H1 (cell line): ENCODE measurements around the gene YOD1. TPM values are rescaled to one million over a fixed set of nuclear protein-coding genes. Genes with fewer than 3 reads are reported as not detected.

Experiments used
- CTCF ChIA-PET: fragments of 300-600 bp; sonication (Branson Sonifier 250); formaldehyde crosslinking; loops from one replicate; lab custom pipeline; 2021; ENCODE audit not compliant: partially characterized antibody; lab: Charles Lee
- POLR2A ChIA-PET: fragments of 300-600 bp; sonication (Branson Sonifier 250); formaldehyde crosslinking; loops from one replicate; lab custom pipeline; 2021; ENCODE audit warnings: inconsistent platforms; ENCODE audit not compliant: partially characterized antibody; lab: Charles Lee
- DNase-seq, 2 experiments: peaks; one replicate each; pipeline versions ENCODE4 v3.0.0 to v3.0.0-alpha.2; 2010 to 2022; ENCODE audit warnings: low spot score in 2 of 2, low read depth in 1 of 2, mixed read lengths in 1 of 2
- FAIRE-seq: peaks from 2 replicates; lab custom pipeline; 2011; peaks lifted over from hg19 to GRCh38; lab: Jason Lieb, UNC
- H2AFZ ChIP-seq: 2 replicates; pipeline ENCODE4 v1.8.1; 2012; ENCODE audit warnings: low read length, inconsistent platforms
- H2AK5ac ChIP-seq: 2 replicates; pipeline ENCODE4 v1.6.1; 2013; ENCODE audit warnings: low read depth, low read length
- H2BK120ac ChIP-seq: replicated peaks from 2 replicates; pipeline ENCODE3; 2013; ENCODE audit warnings: low read depth, low read length, inconsistent platforms
- H2BK12ac ChIP-seq: 2 replicates; pipeline ENCODE4 v1.6.1; 2013; ENCODE audit warnings: low read depth, low read length
- H2BK15ac ChIP-seq: 2 replicates; pipeline ENCODE4 v1.6.1; 2013; ENCODE audit warnings: low read length
- H2BK20ac ChIP-seq: 2 replicates; pipeline ENCODE4 v1.6.1; 2013; ENCODE audit warnings: low read length
- H2BK5ac ChIP-seq: 2 replicates; pipeline ENCODE4 v1.6.1; 2013; ENCODE audit warnings: low read depth, low read length
- H3K14ac ChIP-seq: 2 replicates; pipeline ENCODE4 v1.6.1; 2013; ENCODE audit warnings: inconsistent platforms; ENCODE audit not compliant: insufficient read length
- H3K18ac ChIP-seq: 2 replicates; pipeline ENCODE4 v1.6.1; 2013; ENCODE audit warnings: low read length; ENCODE audit errors: extremely low read depth
- H3K23ac ChIP-seq: 2 replicates; pipeline ENCODE4 v1.6.1; 2013; ENCODE audit warnings: inconsistent platforms; ENCODE audit not compliant: insufficient read length
- H3K23me2 ChIP-seq: 2 replicates; pipeline ENCODE4 v1.6.1; 2013; ENCODE audit warnings: low read depth, low read length
- H3K27ac ChIP-seq: 2 replicates; pipeline ENCODE4 v1.6.1; 2011; ENCODE audit warnings: low read depth, low read length, inconsistent platforms
- H3K27me3 ChIP-seq, 4 experiments: replicated peaks in 1 of 4; 1 replicate in 1 of 4; 2 replicates in 3 of 4; pipeline versions ENCODE4 v1.6.1 to v1.8.1; 2011 to 2013; ENCODE audit warnings: low read length in 3 of 4, mild to moderate bottlenecking in 3 of 4, inconsistent platforms in 2 of 4, mixed read lengths in 2 of 4, moderate library complexity in 1 of 4; ENCODE audit not compliant: control insufficient read depth in 3 of 4, insufficient read depth in 3 of 4; ENCODE audit errors: extremely low read depth in 1 of 4
- H3K36me3 ChIP-seq, 4 experiments: 2 replicates each; pipeline versions ENCODE4 v1.6.1 to v1.8.1; 2011 to 2013; ENCODE audit warnings: mild to moderate bottlenecking in 4 of 4, low read length in 3 of 4, moderate library complexity in 2 of 4, control low read depth in 1 of 4, inconsistent platforms in 1 of 4; ENCODE audit not compliant: insufficient read depth in 4 of 4, control insufficient read depth in 2 of 4
- H3K4ac ChIP-seq: replicated peaks from 2 replicates; pipeline ENCODE3; 2013; ENCODE audit warnings: low read length, low read depth, mixed read lengths, inconsistent platforms; ENCODE audit not compliant: insufficient read length
- H3K4me1 ChIP-seq, 4 experiments: replicated peaks in 1 of 4; 1 replicate in 1 of 4; 2 replicates in 3 of 4; pipeline versions ENCODE4 v1.6.1 to v1.8.1; 2011 to 2013; ENCODE audit warnings: low read length in 3 of 4, inconsistent platforms in 2 of 4, mixed read lengths in 1 of 4; ENCODE audit not compliant: insufficient read depth in 4 of 4, control insufficient read depth in 3 of 4
- H3K4me2 ChIP-seq, 2 experiments: 2 replicates each; pipeline versions ENCODE4 v1.6.1 to v1.8.1; 2011 to 2013; ENCODE audit warnings: low read depth in 2 of 2, low read length in 2 of 2, control low read depth in 1 of 2, inconsistent platforms in 1 of 2, mild to moderate bottlenecking in 1 of 2; ENCODE audit not compliant: insufficient read depth in 1 of 2
- H3K4me3 ChIP-seq, 4 experiments: fragments of 200-600, 300-600 bp in 1 of 4; sonication (generic), shearing (Covaris generic), sonication (Bioruptor Twin) in 1 of 4; 2 replicates each; pipeline versions ENCODE4 v1.5.1 to v1.8.1; 2011 to 2016; ENCODE audit warnings: low read length in 4 of 4, low read depth in 3 of 4, control low read depth in 2 of 4, inconsistent platforms in 2 of 4, mild to moderate bottlenecking in 2 of 4, mixed read lengths in 1 of 4, moderate library complexity in 1 of 4; ENCODE audit not compliant: insufficient read depth in 2 of 4; ENCODE audit errors: extremely low read depth in 1 of 4
- H3K56ac ChIP-seq: replicated peaks from 2 replicates; pipeline ENCODE3; 2013; ENCODE audit warnings: low read depth, mild to moderate bottlenecking, mixed read lengths, low read length, inconsistent platforms; ENCODE audit not compliant: insufficient read length
- H3K79me1 ChIP-seq: 2 replicates; pipeline ENCODE4 v1.6.1; 2013; ENCODE audit warnings: low read depth, low read length, control low read depth
- H3K79me2 ChIP-seq, 2 experiments: 2 replicates each; pipeline versions ENCODE4 v1.6.1 to v1.8.1; 2012 to 2013; ENCODE audit warnings: low read length in 2 of 2, mild to moderate bottlenecking in 2 of 2, inconsistent platforms in 1 of 2; ENCODE audit not compliant: insufficient read depth in 2 of 2, control insufficient read depth in 1 of 2
- H3K9ac ChIP-seq, 4 experiments: replicated peaks in 1 of 4; 1 replicate in 1 of 4; 2 replicates in 3 of 4; pipeline versions ENCODE4 v1.6.1 to v1.8.1; 2011 to 2013; ENCODE audit warnings: low read depth in 3 of 4, low read length in 3 of 4, control low read depth in 2 of 4, mild to moderate bottlenecking in 2 of 4, moderate library complexity in 2 of 4, inconsistent platforms in 1 of 4; ENCODE audit errors: extremely low read depth in 1 of 4
- H3K9me3 ChIP-seq, 2 experiments: 2 replicates each; pipeline versions ENCODE4 v1.6.1 to v1.8.1; 2012 to 2013; ENCODE audit warnings: mild to moderate bottlenecking in 2 of 2, moderate library complexity in 2 of 2, control low read depth in 1 of 2, inconsistent platforms in 1 of 2, low read depth in 1 of 2, low read length in 1 of 2, mixed read lengths in 1 of 2; ENCODE audit not compliant: insufficient read depth in 2 of 2
- H4K20me1 ChIP-seq, 2 experiments: replicated peaks in 1 of 2; 2 replicates each; pipeline versions ENCODE3 to v1.8.1; 2011 to 2013; ENCODE audit warnings: inconsistent platforms in 2 of 2, low read length in 2 of 2, mild to moderate bottlenecking in 1 of 2; ENCODE audit not compliant: insufficient read depth in 2 of 2, control insufficient read depth in 1 of 2
- H4K5ac ChIP-seq: 2 replicates; pipeline ENCODE4 v1.6.1; 2013; ENCODE audit warnings: low read length, low read depth, mixed read lengths, inconsistent platforms; ENCODE audit not compliant: insufficient read length
- H4K8ac ChIP-seq: 2 replicates; pipeline ENCODE4 v1.8.0; 2013; ENCODE audit warnings: mild to moderate bottlenecking, moderate library complexity, low read length, inconsistent platforms; ENCODE audit not compliant: insufficient read depth; ENCODE audit errors: extremely low read depth
- H4K91ac ChIP-seq: replicated peaks from 2 replicates; pipeline ENCODE3; 2013; ENCODE audit warnings: low read length, mixed read lengths, inconsistent platforms; ENCODE audit not compliant: insufficient read length
- BCL11A ChIP-seq, 2 experiments: IDR thresholded peaks; one replicate each; pipeline ENCODE4 v1.6.1; 2011; ENCODE audit warnings: low read depth in 2 of 2, low read length in 2 of 2, mild to moderate bottlenecking in 2 of 2
- CBX5 ChIP-seq: fragments of 300-800, 300-1000 bp; sonication (generic); IDR thresholded peaks from 2 replicates; pipeline ENCODE4 v1.7.1; 2016; ENCODE audit warnings: antibody characterized with exemption, low read length, low read depth
- JUN ChIP-seq: IDR thresholded peaks from 2 replicates; pipeline ENCODE4 v1.6.1; 2011; ENCODE audit warnings: low read depth, mild to moderate bottlenecking, improper control_type of control experiment, low read length
- SIX5 ChIP-seq: IDR thresholded peaks from 2 replicates; pipeline ENCODE4 v1.6.1; 2011; ENCODE audit warnings: mild to moderate bottlenecking, low read depth, low read length
- WGBS, 2 experiments: shearing (Covaris generic) in 1 of 2; methylation state at CpG; one replicate each; pipeline versions ENCODE4 v1.1.6 to v1.1.7; 2013 to 2015; ENCODE audit warnings: low lambda C conversion rate in 2 of 2, mixed read lengths in 2 of 2, inconsistent platforms in 1 of 2, low coverage in 1 of 2, missing lambda C conversion rate in 1 of 2; ENCODE audit not compliant: insufficient replicate concordance in 2 of 2, insufficient coverage in 1 of 2, insufficient read length in 1 of 2; ENCODE audit errors: extremely low coverage in 1 of 2, missing lambda C conversion rate in 1 of 2; 5-methylcytosine and 5-hydroxymethylcytosine counted together
- polyA plus RNA-seq, 7 experiments: library from polyadenylated mRNA; depleted of rRNA in 3 of 7; stranded (reverse) in 5 of 7; unstranded in 2 of 7; fragments of >200 nt in 5 of 7; fragments of 200-250 nt in 2 of 7; gene quantifications; 1 replicate in 5 of 7; 2 replicates in 1 of 7; 4 replicates in 1 of 7; pipeline versions ENCODE4 v1.2.1 to v1.2.3, GENCODE V29; 2011 to 2013; ENCODE audit warnings: missing spikeins in 2 of 7, mixed read lengths in 2 of 7
- total RNA-seq: library from RNA; stranded (reverse); fragmentation: NEBNext Ultra II Directional; extraction: Animal tissue kit (Norgen Biotek cat#: 25700); gene quantifications from 2 replicates; pipeline ENCODE4 v1.2.1, GENCODE V29; 2021

YOD1 gene
- total and polyA plus RNA-seq, 2 of the 8 experiments (the other 6 are each of a cell fraction or from before 2014, with no cell fraction given), result 1.9 to 11.8 TPM

GRCh38 chr1:207040181-207040533, 10.9 kb downstream of the YOD1 start:
- Histone ChIP-seq H3K79me2 (peaks cover 0 to 8% of the 10 kb centered on the region in 2 experiments; a peak in 2 of 4 replicates), H3K14ac (no peak overlapping the region), H2BK15ac (no peak overlapping the region), H3K4me2 (no peak overlapping the region), H3K4me3 (no peak overlapping the region), H2AFZ (no peak overlapping the region), H2BK120ac (no peak overlapping the region), H3K27ac (no peak overlapping the region), H3K9ac (no peak overlapping the region), H3K23me2 (no peaks in the 10 kb centered on the region), H3K18ac (no peak overlapping the region), H3K23ac (no peak overlapping the region), H3K4me1 (no peaks in the 10 kb centered on the region; a peak in 1 of 7 replicates), H2BK12ac (no peak overlapping the region), H3K36me3 (no peaks in the 10 kb centered on the region; a peak in 1 of 8 replicates), H2BK20ac (no peak overlapping the region), H3K4ac (no peak overlapping the region), H2AK5ac (no peak overlapping the region), H3K56ac (no peak overlapping the region), H4K8ac (no peak overlapping the region), H4K91ac (no peak overlapping the region), H2BK5ac (no peak overlapping the region), H4K20me1 (peaks cover 0 to 2% of the 10 kb centered on the region in 2 experiments), H3K9me3 (no peaks in the 10 kb centered on the region), H3K79me1 (no peaks in the 10 kb centered on the region), H4K5ac (no peak overlapping the region), H3K27me3 (no peaks in the 10 kb centered on the region)
- TF ChIP-seq SIX5 (no peak), BCL11A (IDR thresholded peaks at IDR 0.05; ENCODE audit: low read depth in 2 of 2, low read length in 2 of 2) (no peak), JUN (no peak), CBX5 (no peak)
- FAIRE-seq, result no peak
- WGBS, 2 experiments, result 84% methylated on average over 3 of the region's 3 CpGs; no CpG with 5 or more reads in 1 of the 2 experiments
- CTCF ChIA-PET, result interaction anchor here (0.6 to 1.1 kb wide), 8 partner anchors 8 to 361 kb away, joined by 3 to 9 read pairs (median 3); partner anchors contain the start of gene PFKFB2
- POLR2A ChIA-PET, result interaction anchor here (1.7 kb wide), 1 partner anchor 13 kb away, joined by 12 read pairs; the partner anchor contains the start of gene PFKFB2
- DNase-seq, result no peak
